Fibroblast of lung (primary cell): Measurements from ENCODE around the gene PARP6.

Experiments
- CTCF ChIP-seq, 2 donors: IDR thresholded peaks in 1 of 2; conservative IDR thresholded peaks in 1 of 2; 1 replicate in 1 of 2; 2 replicates in 1 of 2; pipeline ENCODE4 v1.5.1; 2011 to 2012; ENCODE audit warnings: low read length in 2 of 2, control low read depth in 1 of 2, inconsistent platforms in 1 of 2, low read depth in 1 of 2, mild to moderate bottlenecking in 1 of 2
- EZH2 ChIP-seq: IDR thresholded peaks from 2 replicates; pipeline ENCODE4 v1.5.1; 2012; ENCODE audit warnings: low read length, control low read depth, mild to moderate bottlenecking; ENCODE audit errors: missing control alignments

DNA sequence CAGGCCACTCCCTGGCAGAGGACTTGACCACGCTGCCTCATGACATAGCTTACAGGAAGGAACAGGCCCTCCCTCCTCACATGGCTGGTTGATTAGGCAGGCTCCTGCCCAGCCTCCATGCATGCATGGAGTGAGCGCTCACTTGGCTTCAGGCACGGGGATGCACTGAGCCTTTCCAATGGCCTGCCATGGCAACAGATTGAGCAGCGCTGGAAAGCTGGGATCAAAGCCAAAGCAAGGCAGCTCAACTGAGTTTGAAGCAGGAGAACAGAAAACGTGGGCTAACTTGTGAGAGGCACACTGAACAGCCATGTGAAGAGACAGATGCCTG is 68.9 kb downstream of the PARP6 start:
- TF ChIP-seq CTCF (conservative IDR thresholded peaks at IDR 0.05 in 1 of 2, IDR thresholded peaks at IDR 0.05 in 1 of 2; ENCODE audit: low read depth in 1 of 2, low read length in 2 of 2): no peak
- no peak for TF ChIP-seq EZH2
